GM21381 (cell line): ENCODE measurements around the gene MYO18B.

ENCODE experiments used
- ATAC-seq: cut with Tn5 transposase; IDR thresholded peaks from one replicate; pipeline ENCODE4 v1.9.1; 2021; ENCODE audit warnings: mild to moderate bottlenecking, moderate library complexity; ENCODE audit not compliant: unreplicated experiment

MYO18B gene

DNA sequence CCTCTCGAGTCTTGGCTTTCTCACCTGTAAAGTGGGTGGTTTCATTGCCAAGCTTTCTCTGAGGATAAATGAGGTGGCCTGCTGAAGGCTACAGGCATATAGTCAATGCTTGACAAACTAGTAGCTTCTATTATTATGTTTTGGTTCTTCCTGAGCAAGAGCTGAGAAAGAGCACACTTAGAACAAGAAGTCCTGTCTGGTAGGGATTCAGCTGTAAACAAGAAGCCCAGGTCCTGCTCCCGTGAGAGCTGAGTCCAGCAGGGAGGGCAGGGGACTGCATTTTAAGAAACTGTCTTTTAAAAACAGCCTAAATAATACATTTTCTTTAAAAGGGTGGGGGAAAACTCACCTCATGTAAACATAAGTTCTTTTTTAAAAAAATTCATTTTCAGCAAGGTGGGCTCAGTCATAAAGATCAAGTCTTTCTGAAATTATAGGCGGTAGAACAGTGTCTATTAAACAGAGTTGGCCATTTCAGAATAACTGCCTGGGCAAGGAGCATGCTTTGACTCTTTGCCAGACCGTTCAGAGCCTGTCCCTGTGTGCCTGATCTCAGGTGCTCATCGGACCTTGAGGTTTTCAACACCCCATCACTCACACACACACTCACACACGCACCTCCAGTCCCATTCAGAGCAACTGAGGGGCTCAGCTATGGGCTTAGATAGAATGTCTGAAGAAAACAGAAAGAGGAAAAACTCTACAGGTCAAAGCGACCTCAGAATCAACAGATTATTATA lies 29.2 kb upstream of the MYO18B start:
- ATAC-seq = no peak

DNA sequence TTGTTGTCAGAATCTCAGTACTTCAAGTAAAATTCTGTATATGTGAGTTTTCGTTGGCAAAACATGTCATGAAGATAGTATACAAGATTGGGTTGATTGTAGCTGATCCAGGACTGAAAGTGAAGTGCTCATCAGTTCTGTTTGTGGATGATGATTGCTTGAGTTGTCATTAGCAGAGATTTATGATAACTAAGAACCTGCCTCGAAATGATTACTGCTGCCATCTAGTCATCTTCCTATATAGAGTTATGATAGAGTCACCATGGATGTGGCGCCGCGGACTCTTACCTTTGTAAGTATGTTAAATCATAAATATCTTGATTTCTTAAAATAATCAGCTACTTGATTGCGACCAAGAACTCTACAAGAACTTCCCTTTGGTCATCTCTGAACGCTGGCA lies 27.9 kb upstream of the MYO18B start:
- ATAC-seq = no peak

DNA sequence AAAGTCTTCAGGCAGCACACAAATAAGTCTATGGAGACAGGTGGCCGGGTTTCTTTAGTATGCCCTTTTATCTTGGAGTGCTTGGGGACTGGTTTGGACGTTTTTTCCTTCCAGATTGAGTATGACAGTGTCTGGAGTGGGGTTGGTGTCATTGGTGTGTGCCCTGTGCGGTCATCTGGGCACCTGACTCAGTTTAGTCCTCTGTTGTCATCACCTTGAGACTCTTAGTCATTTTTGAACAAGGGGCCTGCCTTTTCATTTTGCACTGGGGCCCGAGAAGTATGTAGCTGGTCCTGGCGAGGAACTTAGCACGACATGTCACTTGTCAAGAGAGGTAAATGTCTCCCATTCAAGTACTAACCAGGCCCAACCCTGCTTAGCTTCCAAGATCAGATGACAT lies 27.2 kb upstream of the MYO18B start:
- no peak for ATAC-seq

DNA sequence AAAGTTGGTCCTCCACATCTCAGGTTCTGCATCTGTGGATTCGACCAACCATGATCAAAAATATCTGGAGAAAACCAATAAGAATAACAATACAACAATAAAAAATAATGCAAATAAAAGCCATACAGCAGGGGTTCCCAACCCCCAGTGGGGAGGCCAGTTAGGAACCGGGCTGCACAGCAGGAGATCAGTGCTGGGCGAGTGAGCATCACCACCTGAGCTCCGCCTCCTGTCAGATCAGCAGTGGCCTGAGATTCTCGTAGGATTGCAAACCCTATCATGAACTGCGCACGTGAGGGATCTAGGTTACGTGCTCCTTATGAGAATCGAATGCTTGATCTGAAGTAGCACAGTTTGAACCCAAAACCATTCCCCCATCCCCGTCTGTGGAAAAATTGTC lies 25.4 kb upstream of the MYO18B start:
- ATAC-seq = no peak

DNA sequence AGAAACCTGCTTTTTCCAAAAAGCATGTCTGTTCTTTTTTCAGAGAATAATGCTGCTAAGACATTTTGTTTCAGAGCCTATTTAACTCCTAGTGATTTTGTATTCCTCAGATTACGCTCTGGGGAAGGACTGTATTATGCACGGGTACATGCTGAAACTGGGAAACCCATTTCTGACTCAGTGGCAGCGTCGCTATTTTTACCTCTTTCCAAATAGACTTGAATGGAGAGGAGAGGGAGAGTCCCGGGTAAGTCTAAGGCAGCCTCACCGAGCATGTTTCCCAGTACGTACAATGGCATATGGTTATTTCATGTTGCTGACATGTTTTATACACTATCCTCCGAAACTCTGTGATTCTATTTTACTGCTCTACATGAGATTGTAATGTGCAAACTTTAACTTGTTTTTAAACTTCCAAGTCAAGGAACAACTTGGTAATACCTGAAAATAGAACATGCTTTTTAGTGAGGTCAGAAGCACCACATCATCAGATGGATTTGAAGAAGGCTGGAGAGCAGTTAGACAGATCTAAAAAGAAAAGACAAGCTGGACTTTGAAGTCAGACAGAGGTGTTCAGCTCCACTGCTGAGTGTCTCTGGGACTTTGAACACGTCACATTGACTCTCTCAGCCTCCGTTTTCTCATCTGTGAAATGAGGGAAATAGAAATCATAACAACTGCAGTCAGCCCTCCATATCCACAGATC lies 23.7 kb upstream of the MYO18B start:
- no peak for ATAC-seq

DNA sequence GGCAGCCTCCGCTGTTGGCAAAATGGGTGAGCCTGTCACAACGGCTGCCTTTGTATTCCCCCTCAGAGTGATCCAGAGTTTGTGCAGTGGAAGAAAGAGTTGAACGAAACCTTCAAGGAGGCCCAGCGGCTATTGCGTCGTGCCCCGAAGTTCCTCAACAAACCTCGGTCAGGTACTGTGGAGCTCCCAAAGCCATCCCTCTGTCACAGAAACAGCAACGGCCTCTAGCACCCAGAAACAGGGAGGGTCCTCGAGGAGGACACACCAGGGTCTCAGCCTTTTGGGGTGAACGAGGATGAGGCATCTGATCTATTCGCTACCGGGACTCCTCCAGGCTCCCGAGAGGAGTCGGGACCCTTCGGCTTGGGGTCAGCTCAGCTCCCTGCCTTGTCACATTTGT lies 19.8 kb upstream of the MYO18B start:
- ATAC-seq = no peak

DNA sequence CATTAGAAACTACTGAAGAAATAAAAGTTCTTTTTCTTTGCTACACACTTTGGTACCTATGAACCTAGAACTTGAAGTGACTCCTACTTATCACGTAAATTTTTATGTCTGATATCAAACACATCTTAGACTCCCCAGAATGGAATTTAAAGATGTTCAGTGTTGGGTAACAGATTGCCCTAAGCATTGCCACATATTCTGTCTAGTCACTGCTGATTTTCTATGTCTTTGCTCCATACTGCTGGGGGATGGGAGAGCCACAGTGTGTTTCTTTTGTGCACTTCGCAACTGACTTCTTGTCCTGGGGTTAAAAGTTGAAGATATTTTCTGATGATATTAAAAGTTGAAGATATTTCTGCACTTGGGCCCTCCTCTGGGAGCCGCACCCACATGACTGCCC lies 19.4 kb upstream of the MYO18B start:
- ATAC-seq = no peak

DNA sequence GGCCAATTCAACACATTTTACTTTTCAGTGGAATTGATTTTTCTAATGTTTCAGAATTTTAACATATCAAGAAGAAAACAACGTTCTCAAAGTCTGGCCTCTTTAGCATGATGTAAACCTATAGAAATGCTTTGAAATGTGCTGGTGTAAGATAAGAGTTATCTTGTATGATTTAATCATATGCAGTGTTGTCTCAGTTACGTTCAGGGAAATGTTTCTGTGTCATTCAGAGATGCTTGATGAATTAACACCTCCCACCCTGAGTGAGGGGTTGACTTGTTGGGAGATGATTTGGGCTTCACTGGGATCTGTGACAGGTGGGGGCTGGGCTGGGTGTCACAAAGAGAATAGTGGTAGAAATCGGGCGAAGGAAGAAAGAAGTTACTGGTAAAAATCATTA lies 15.7 kb upstream of the MYO18B start:
- ATAC-seq = no peak

DNA sequence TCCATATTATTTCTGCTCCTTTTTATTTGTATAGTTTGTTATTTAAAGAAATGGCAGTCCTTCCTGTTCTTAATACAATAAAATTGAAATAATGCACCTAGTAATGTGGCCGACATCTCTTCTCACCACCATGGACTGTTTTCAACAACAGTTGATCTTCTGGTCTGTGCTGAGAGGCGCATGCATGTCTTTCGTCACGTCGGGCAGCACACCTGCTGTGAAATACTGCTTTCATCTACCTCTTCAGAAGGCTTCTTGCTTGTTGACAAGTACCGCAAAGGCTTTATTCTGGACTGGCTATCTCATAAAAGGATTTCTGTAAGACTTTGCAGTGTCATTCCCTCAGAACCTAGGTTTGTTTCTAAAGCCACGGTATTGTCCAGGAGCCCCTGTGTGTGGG lies 13.9 kb upstream of the MYO18B start:
- no peak for ATAC-seq

DNA sequence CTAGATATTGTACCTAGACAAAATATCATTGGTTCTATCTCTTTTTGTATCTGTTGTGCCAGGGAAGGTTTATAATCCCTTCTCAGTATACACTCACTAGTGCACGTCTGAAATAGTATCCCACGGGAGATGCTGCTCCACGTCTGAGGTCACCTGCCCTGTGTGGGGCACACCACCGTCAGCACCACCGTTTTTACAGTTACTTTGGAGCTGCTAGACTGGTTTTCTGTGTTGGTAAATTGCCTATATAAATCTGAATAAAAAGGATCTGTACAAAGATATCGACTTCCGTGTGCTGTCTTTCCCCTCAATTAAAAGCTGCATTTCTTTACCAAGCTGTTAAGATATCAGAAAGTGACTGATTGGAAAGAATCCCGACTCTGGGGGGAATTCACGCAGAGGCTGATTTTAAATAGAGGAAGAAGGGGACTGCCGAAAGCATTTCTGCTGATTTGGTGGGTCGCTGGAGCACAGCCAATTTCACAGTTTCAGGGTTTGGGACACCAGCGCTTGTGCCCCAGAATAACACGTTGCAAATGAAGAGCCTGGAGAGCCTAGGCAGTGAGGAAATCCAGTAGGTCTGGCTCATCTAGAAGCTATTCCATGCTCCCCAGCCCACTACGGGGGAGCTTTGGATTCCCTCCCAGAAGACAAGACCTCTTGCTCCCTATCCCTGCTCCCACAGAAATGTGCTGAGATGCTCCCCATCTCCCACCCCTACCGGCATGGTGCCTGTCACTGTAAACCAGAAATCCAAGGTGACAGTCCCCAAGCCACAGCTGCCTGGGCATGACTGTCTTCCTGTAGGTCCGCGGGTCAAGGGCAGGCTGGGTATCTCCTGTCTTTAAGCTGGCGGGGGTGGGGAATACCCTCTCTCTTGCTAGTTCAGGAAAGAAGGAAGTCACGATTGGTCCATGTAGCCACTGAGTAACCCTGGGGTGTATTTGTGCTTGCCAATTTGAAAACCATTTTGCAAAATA lies 12.7 kb upstream of the MYO18B start:
- no peak for ATAC-seq

DNA sequence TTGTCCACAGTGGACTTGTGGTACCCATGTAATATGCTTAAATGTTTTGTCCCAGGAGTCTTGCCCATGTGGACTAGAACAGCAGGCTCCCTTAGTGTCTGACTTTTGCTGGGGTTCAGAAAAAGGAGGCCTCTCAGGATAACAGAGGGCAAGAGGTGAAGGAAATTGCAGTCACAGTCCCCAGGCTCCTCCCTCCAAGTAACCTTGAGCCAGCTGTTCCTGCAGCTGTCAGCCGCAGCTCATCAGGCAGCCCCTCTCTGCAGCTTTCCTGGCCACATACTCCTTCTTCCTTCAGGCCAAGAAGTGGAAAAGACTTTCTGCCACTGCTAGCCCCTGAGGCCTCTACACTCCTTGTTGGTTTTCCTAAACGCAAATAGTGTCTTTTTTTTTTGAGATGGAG lies 6.3 kb upstream of the MYO18B start:
- ATAC-seq = no peak

DNA sequence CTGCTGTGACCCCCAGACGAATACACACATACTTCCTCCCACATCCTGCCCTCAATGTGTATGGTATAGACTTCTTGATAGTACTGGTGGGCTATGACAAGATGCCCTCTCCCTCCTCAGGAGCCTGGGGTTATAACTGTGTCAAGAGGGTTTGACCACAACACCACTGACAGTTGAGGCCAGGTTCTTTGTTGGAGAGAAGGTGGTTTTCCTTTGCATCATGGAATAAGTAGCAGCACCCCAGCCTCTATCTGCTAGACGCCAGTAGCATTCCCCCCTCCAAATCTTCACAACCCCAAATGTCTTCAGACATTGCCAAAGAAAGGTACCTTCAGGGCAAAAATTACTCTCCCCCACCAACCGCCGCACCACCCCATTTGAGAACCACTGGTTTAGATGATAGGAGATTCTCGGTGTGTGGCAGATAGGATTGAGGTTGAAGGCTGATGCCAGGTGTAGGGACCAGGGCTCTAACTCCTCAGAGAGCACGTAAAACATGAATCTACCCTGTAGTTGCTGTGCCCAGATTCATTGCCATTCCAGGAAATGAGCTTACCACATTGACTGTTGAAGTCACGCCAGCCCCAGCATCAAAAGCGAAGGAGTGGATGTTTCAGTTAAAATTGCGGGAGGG lies 5.5 kb upstream of the MYO18B start:
- no peak for ATAC-seq

DNA sequence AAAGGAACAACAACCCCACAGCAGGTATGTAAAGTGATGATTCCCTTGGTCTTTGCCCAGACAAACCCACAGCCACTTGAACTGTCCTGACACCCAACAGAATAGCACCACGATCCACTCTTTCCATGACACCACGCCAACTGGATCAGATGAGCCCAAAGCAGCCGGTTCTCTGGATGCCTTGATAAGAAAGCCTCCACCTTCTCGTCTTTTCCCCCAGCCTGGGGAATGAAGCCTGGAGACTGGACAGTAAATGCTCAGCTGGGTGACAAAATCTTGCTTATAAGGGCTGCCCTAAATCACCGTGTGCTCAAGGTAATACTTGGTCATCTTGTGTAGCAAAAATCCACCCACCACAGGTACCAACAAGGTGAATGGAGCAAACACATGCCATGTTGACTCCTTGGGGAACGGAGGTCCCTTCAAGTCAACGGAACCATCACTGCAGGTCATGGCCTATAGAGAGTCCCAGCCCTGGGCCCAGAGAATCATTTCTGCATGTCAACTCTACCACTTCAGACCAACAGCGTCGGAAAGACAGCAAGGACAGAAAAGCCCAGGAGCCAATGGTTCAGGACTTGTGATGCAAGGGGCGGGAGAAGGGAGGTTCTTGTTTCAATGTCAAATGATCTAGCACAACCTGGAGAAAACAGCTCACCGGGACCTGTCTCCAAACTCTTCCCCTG lies 2.2 kb upstream of the MYO18B start:
- no peak for ATAC-seq

DNA sequence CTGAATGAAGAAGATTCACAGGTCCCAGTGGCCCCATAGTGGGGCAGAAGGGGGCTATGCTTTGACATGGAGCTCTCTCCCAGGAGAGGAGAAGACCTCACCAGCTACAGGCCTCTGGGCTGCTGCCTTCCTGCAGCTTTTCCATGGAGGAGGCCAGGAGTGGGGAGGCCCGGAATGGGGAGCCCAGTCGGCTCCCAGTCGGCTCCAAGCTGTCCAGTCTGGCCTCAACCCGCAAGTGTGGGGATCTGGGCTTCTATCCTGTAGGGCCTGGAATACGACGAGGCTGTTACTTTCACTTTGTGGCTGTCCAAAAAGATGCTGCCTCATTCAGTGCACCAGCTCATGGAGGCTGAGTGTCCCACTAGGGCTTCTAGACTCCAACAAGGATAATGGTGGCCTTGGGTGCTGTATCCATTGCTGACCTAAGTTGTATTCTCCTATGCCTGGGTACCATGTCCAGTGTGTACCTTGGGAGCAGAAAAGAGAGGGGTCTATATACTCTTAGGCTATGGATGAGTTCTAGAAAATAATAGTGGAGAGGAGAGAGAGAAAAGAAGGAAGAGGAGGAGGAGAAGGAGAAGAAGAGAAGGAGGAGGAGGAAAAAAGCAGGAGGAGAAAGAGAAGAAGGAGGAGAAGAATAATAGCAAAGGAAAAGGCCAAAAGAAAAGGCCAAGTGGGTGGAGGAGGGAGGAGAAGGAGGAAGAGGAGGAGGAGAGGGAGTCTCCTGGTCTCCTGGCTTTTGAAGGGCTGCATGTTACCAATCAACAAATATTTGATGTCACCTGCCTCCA lies 1.1 kb downstream of the MYO18B start:
- no peak for ATAC-seq

DNA sequence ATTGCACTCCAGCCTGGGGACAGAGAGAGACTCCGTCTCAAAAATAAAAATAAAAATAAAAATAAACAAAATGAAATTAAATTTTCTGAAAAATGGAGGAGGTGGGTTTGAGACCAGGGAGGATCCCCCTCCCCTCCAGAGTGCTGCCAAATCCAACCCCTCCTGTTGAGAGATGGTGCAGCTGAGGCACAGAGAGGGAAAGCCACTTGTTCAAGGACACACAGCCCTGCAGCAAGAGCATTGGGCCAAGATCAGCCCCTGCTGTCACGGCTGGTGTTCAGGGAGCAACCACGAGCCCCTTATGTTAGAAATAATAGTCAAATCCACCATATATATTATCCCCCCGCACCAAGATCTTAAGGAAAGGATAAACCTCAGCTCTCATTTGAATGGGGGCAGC lies 2.7 kb downstream of the MYO18B start:
- no peak for ATAC-seq

DNA sequence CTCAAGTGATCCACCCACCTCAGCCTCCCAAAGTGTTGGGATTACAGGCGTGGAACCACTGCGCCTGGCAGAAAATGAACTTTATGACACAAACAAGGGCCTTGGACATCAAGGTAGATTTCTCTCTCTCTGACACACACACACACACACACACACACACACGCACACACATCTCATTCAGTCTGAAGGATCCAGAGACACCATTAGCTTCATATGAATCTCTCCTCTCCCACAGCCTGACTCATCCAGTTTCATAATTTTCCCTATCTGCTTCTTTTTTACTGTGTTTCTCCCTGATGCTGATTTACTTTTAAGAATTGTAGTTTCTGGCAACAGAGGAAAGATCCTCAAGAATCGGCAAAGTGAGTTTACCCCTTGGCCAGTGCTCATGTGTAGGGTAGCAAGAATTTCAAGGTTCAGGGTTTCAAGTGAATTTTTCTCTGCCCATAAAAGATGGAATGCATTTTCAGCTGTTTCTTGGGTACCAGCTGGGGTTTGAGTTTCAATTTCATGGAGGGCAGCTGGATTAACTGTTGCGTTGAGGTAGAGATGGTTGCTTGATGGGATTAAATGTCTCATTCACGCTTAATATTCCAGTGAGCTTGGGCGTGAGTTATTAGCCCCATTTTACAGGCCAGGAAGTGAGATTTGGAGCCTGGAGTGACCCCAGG lies 3.5 kb downstream of the MYO18B start:
- no peak for ATAC-seq

DNA sequence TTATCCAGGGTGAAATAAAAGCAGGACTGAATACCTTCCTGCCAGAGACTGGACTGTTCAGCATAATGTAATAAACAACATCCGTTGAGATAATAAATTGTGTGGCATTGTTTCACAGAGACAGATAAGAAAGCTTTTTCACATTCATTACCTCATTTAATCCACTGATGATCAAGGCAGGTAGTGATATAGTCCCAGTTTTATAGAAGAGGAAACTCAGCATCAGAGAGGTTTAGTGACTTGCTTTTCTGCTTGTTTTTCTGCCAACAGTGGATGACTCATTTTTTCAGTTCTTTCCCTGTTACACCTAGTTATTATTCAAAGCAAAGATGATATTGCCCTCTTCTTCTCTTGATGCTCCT lies 4.0 kb downstream of the MYO18B start:
- no peak for ATAC-seq

DNA sequence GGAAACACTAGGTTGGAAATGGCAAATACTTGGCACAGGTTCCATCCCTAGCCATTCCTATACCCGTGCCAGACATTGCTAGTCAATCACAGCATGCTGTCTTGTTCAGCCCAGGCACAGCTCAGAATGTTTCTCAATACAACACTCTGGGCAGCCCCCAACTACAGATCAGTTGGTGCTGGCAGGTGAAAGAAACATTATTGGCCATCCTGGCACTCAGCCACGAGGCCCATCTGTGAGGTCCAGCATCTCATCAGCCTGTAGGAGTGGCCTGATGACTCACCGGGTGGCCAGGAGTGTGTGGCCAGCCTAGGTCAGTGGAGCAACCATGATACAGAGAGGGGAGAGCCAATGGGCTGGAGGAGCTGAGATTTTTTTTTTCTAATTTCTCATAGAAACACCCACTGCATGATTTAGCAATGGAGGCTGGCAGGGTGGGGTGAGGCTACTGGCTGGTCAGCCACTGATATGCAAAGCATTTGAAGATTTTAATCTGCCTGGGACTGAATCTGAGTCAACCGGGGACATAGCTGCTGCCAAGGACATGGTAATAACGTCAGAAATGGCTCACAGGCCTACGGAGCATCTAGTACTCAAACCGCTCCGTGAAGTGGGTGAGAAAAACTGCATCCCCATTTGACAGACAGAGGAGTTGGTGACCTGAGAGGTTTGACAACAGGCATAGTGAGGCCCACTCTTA lies 5.4 kb downstream of the MYO18B start:
- ATAC-seq = no peak

DNA sequence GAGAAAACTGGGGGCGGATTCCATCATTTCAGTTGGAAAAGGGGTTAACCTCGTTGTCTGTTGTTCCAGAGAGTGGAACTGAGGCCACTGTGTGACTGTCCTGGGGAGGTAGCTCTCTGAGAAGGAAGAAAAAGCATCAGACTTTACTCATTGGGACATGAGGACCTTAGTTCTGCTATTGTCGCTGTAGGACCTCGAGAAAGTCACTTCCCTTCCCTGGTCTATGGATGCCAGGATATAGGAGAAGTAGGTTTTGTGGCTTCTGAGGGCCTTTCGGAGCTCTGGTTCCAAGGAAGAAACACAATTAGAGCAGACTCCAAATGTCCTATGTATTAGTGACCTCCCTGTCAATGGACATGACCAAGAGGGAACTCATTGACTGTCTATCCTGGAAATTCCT lies 6.2 kb downstream of the MYO18B start:
- ATAC-seq = no peak
